NCI-H2029 (cell line): ENCODE measurements around the gene PRKCE.

Source experiments
- DNase-seq: peaks from one replicate; lab custom pipeline; 2025; lab: John Stamatoyannopoulos, UW

The PRKCE gene

DNA sequence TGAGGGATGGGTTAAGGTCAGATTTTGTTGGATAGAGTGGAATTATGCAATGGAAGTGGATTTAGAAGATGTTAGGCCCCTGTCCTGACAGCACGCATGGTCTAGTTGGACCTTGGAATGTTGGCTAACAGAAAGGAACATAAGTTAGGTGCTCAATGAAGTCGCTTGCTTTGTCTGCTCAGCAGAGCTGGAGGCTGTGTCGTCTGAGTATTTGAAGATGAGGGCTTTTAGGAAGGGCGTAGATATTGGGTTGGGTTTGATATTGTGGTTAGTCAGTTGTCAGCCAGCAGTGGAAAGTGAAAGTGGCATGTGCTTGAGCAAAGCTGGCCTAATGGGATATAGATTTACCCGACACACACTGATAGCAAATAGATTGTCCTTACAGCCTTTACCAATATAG lies 239.3 kb downstream of the PRKCE start:
- DNase-seq, result no peak

DNA sequence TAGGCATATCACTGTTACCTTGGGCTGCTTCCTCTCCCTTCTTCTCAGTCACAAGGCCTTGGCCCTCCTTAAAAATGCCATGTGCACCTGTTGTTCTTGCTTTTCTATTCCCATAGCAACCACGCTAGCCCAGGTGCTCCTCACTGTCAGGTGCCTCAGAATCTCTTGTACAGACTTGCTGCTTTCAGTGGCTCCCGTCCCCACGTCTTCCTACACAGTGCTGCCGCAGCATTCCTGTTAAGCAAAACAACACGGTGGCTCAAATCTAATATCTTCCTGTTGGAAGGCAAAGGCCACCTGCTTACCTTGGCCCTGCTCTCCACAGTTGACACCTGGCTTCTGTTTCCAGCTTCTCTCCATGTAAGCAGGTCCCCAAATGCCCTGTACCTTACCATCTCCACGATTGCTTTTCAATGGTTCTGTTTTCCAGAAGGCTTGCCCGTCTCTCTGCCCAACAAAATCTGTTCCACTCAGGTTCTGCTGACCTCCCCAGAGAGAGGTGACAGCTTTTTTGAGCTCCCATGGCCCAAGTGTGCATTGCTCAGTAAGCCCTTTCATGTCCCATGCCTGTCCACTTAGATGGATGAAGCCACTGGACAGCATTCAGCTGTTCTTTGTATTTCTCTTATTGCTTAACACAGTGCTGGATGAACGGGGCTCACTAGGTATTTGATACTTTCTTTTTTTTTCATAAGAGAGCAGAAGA lies 240.4 kb downstream of the PRKCE start:
- DNase-seq, result peak; percentile 40

DNA sequence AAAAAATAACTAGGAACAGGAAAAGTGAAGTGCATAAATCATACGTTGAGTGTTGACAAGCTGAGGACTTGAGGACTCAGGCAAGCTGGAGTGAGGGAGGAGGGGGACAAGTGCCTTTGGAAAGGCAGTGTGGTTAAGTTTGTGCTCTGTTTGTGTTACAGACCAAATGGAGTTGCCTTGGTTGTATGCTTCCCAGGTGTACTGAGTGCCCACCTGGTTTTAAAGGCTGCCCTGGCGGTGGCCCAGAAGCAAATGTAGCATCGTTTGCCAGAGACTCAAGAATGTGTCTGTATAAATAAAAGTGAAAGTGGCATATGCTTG lies 240.9 kb downstream of the PRKCE start:
- peak; percentile 70 for DNase-seq

GRCh38 chr2:45892757-45893156 lies 241.3 kb downstream of the PRKCE start:
- no peak for DNase-seq

- DNase-seq, result no peak
Observed at GRCh38 chr2:45894211-45894610, 242.7 kb downstream of the PRKCE start.

DNA sequence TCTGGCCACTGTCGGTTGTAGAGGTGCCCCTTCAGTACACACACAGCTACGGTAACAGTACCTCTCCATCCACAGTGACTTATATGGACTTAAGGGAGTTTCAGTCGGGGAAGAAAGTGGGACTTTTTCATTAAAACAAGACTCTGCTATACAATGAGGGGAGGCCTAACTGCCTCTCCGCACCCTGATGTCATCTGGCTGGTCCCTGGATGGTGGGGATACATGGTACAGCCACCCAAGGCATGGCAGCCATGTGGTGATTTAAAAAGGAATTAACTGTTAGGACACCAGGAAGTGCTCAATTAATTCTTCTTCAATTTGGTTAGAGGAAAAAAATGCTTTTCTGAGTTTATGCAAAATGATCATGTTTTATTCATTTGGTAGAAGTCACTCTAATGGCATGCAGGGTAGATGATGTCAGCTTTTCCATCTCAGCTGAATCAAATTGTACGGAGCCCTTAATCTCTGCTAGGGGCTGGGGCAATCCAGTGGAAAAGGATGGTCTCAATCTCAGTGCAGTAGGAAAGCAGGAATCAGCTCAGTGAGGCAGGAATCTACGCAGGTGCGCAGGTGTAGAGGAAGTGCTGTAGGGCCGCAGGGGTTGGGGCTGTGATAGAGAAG lies 243.9 kb downstream of the PRKCE start:
- no peak for DNase-seq

- no peak for DNase-seq
Observed at GRCh38 chr2:45896311-45896710, 244.8 kb downstream of the PRKCE start.

GRCh38 chr2:45897842-45898241 lies 246.4 kb downstream of the PRKCE start:
- DNase-seq, result no peak

DNA sequence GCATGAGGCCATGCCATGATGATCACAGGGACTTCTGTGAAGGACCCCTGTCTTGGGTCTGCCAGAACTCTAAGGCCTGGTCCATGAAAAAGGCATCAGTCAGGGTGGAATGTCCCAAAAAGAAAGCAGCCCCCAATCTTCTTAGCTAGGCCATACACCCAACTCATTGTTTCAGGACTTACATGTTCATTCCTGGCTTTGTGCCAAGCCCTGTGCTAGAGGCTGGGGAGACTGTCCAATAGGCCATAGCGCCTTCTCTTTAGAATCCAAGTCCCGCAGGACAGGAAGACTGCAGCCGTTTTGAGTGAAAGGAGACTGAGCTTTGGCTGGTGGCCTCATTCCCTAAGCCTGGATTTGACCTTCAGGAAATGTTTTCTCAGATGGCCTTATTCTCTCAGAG lies 247.3 kb downstream of the PRKCE start:
- peak; percentile 35 for DNase-seq

DNA sequence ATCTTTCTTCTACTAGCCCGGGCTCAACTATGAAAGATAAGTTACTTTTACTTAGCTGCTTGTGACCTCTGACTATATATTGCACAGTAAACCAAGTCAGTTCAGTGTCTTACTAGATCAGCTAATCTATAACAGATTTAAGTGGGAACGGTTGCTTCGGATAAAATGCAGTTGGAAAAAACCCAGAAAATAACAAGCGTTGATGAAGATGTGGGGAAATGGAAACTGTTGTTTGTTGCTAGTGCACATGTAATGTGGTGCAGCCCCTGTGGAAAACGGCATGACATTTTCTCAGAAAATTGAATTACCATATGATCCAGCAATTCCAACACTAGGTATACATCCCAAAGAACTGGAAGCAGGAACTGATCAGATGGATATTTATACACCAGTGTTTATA lies 248.5 kb downstream of the PRKCE start:
- DNase-seq, result no peak

- no peak for DNase-seq
Observed at GRCh38 chr2:45901468-45902032, 250.1 kb downstream of the PRKCE start.

GRCh38 chr2:45902380-45902779 lies 250.9 kb downstream of the PRKCE start:
- no peak for DNase-seq

DNA sequence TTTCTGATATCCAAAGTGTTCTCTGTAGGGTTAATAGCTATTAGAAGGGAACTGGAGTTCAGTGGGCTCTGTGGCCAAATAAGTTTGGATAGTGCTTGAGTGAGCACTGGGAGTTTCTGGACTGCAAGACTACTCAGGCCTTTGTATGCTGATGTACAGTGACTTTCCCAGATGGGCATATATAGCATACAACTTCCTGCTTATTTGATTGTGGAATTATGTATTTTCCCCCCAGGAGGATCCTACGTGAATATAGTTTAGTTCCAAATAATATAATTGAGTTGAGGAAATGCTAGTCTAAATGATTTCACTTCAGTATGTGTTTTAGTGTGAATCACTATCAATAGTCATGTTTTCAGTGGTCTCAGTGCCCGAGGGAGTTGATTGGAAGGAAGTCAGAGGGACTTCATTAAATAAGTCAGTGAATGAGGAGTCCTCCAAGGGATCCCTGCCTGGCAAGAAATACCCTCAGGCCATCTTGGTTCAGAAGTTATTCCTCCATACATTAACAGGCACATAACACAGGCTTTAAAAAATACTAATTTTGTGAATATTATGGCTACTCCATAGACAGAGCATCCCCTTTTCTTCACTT lies 251.4 kb downstream of the PRKCE start:
- DNase-seq, result no peak

GRCh38 chr2:45904267-45904945 lies 252.9 kb downstream of the PRKCE start:
- no peak for DNase-seq

GRCh38 chr2:45904946-45905631 lies 253.6 kb downstream of the PRKCE start:
- DNase-seq, result peak; percentile 10

DNA sequence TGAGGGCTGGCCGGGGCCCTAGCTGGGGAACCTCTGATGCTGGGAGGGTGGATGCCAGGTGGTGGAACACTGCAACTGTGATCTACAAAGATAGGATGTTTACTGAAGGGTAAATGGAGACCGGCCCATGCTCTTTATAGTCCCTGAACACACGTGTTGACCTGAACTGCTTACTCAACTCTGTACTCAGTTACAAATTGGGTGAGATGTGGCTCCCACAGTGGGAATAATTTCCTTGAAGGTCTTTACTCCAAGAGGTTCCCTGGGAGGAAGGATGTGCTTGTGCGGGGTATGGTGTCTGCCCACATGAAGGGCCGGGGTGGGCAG lies 254.1 kb downstream of the PRKCE start:
- DNase-seq, result peak; percentile 50

DNA sequence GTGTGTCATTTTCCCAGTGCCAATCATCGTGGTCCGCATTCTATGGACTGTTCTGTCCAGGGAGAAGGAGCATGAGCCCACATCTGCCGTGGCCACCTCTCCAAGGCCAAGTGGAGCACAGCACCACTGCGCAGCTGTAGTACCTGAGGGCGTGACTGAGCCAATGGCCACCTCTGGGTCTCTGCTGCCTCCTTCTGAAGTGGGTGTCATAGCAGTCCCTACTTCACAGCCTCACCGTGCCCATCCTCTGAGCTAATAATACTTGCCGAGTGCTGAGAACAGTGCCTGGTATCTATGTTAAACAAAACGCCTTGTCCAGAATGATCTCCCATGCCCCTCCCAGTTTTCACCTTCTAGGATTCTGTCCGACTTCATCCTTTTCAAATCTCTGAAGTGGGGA lies 256.1 kb downstream of the PRKCE start:
- no peak for DNase-seq

- DNase-seq, result no peak
Observed at GRCh38 chr2:45908316-45909170, 257.1 kb downstream of the PRKCE start.

DNA sequence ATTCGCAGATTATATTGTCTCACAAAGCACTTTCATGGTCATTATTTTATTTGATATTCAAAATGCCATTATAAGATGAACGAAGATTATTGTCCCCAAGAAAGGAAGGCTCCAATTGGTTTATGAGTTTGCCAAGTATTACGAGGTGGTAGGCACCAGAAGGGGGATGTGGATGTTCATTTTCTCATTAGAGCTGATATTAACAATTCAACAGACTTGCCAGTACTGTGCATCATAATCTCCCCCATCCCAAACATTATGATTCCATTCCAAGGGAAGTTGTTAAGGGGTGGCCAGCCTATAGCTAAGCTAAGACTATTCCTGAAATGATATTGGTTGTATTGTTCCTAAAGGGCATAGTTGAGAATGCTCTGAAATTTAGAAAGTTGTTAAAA lies 257.7 kb downstream of the PRKCE start:
- DNase-seq, result no peak

- DNase-seq, result no peak
Observed at GRCh38 chr2:45909677-45910191, 258.3 kb downstream of the PRKCE start.

- DNase-seq, result no peak
Observed at GRCh38 chr2:45910473-45911060, 259.1 kb downstream of the PRKCE start.
